PC-3 (cell line): Measurements from ENCODE around the gene NPW. TPM values are rescaled to one million over a fixed set of nuclear protein-coding genes. Genes with fewer than 3 reads are reported as not detected.
A peak's percentile ranks its signal among the peaks of the same experiment; 100 is the strongest.

Source experiments
- ATAC-seq: fragments of 200-7000 bp; cut with Tn5 transposase; 2 replicates; pipeline ENCODE4 v1.9.1; 2020; ENCODE audit warnings: mild to moderate bottlenecking, moderate library complexity
- BruUV-seq: library from RNA; stranded (reverse); fragments of 400-500 nt; replicated peaks from 2 replicates; lab custom pipeline; 2021; lab: Mats Ljungman, UMichigan
- CTCF ChIA-PET: fragments of 300-600 bp; sonication (Branson Sonifier 250); formaldehyde crosslinking; loops from one replicate; lab custom pipeline; 2022; ENCODE audit warnings: antibody characterized with exemption; lab: Charles Lee
- POLR2A ChIA-PET: fragments of 300-600 bp; sonication (Branson Sonifier 250); formaldehyde crosslinking; loops from one replicate; lab custom pipeline; 2022; ENCODE audit warnings: antibody characterized with exemption; ENCODE audit not compliant: unreplicated experiment; lab: Charles Lee
- DNase-seq: peaks from one replicate; pipeline ENCODE4 v3.0.0-alpha.2; 2015
- H2AFZ ChIP-seq: fragments of 300-600 bp; sonication (generic); 2 replicates; pipeline ENCODE4 v1.6.0; 2016; ENCODE audit warnings: antibody characterized with exemption, low read length
- H3F3A ChIP-seq: fragments of 300-600 bp; sonication (generic); one replicate; pipeline ENCODE4 v1.6.0; 2017; ENCODE audit warnings: antibody characterized with exemption, low read length, control low read depth, mild to moderate bottlenecking; ENCODE audit not compliant: unreplicated experiment
- H3K27ac ChIP-seq: fragments of 300-600 bp; sonication (generic); 2 replicates; pipeline ENCODE4 v1.5.1; 2016; ENCODE audit warnings: mild to moderate bottlenecking, low read length
- H3K27me3 ChIP-seq: fragments of 300-600 bp; sonication (generic); 2 replicates; pipeline ENCODE4 v1.6.1; 2016; ENCODE audit warnings: low read length, mixed read lengths
- H3K36me3 ChIP-seq: fragments of 300-600 bp; sonication (generic); 2 replicates; pipeline ENCODE4 v1.6.1; 2016; ENCODE audit warnings: low read depth, mixed run types, low read length, mixed read lengths
- H3K4me1 ChIP-seq: fragments of 300-600 bp; sonication (generic); 2 replicates; pipeline ENCODE4 v1.5.1; 2016; ENCODE audit warnings: low read length; ENCODE audit not compliant: insufficient read depth
- H3K4me2 ChIP-seq: fragments of 300-600 bp; sonication (generic); 2 replicates; pipeline ENCODE4 v1.6.0; 2016; ENCODE audit warnings: low read length
- H3K4me3 ChIP-seq: fragments of 300-600 bp; sonication (generic); 2 replicates; pipeline ENCODE4 v1.5.1; 2016; ENCODE audit warnings: mild to moderate bottlenecking, low read length, mixed read lengths
- H3K79me2 ChIP-seq: fragments of 300-600 bp; sonication (generic); 2 replicates; pipeline ENCODE4 v1.6.1; 2017; ENCODE audit warnings: low read length, mixed read lengths
- H3K9ac ChIP-seq: fragments of 300-600 bp; sonication (generic); 2 replicates; pipeline ENCODE4 v1.6.0; 2016; ENCODE audit warnings: mild to moderate bottlenecking, low read length
- H3K9me2 ChIP-seq: fragments of 300-600 bp; sonication (generic); replicated peaks from 2 replicates; pipeline ENCODE4 v1.6.1; 2016; ENCODE audit warnings: mixed run types, low read length, mixed read lengths
- H3K9me3 ChIP-seq: fragments of 300-600 bp; sonication (generic); 2 replicates; pipeline ENCODE4 v1.6.1; 2016; ENCODE audit warnings: low read length, mixed read lengths
- H4K20me1 ChIP-seq: fragments of 300-600 bp; sonication (generic); 2 replicates; pipeline ENCODE4 v1.6.1; 2016; ENCODE audit warnings: low read length, mixed read lengths
- EZH2 ChIP-seq: fragments of 300-600 bp; sonication (generic); IDR thresholded peaks from one replicate; pipeline ENCODE4 v1.6.1; 2017; ENCODE audit warnings: antibody characterized with exemption, mild to moderate bottlenecking, low read length; ENCODE audit not compliant: unreplicated experiment
- EZH2phosphoT487 ChIP-seq: fragments of 300-600 bp; sonication (generic); IDR thresholded peaks from 2 replicates; pipeline ENCODE4 v1.6.1; 2018; ENCODE audit warnings: mild to moderate bottlenecking, antibody characterized with exemption, low read length, borderline replicate concordance
- intact Hi-C: fragments of 100-400 bp; cut with micrococcal nuclease; formaldehyde crosslinking; loops from 2 replicates; pipeline ENCODE4 v1.9.0; 2023
- total RNA-seq: library from RNA; depleted of rRNA; stranded (reverse); fragments of >200 nt; gene quantifications from 2 replicates; pipeline ENCODE4 v1.2.3, GENCODE V29; 2014
- TF ChIP-seq, protein P1 (sequence below): fragments of 300-600 bp; sonication (generic); conservative IDR thresholded peaks from 2 replicates; pipeline ENCODE4 v1.5.1; 2017; ENCODE audit warnings: antibody characterized with exemption, low read depth, mild to moderate bottlenecking, low read length

Gene NPW
- total RNA-seq, 1 experiment from 2014 or later = 3.8 TPM

DNA sequence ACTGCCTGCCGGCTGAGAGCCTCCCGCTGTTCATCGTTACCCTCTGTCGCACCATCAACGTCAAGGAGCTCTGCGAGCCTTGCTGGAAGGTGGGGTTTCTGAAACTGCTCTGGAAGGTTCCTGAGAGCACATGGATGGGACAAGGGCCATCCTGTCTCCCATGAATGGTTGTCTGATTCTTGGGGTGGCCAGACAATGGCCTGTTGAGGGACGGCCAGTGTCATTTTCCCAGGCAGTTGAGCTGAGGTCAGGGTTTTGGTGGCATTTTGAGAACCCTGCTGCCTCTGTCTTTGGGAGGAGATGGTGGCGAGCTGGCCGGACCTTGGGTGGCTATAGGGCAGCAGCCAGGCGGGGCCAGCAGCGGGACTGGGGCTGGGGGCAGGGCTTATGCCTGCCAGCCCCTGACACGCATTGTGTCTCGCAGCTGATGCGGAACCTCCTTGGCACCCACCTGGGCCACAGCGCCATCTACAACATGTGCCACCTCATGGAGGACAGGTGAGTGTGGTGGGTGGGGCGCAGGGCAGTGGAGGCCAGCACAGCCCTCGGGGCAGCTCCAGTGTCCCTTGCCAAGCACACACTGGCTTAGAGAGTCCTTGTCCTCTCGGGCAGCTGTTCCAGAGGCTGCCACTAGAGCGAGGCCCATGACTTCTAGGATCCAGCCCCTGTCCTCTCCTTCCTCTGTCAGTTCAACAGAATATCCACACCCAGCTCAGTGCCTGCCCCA is 37.3 kb downstream of the NPW start:
- no peak overlapping the region for H3K9ac ChIP-seq
- no peaks in the 10 kb centered on the region; the same call in 1 of the 2 replicates for H3K36me3 ChIP-seq
- DNase-seq (no peak), ATAC-seq (peak; percentile 77)
- no TSS peak for BruUV-seq
- H3K9me3 ChIP-seq = no peaks in the 10 kb centered on the region
- no peaks in the 10 kb centered on the region for H3K9me2 ChIP-seq
- intact Hi-C loops = loop anchor here (2.0 kb wide), 1 partner anchor 34 kb away; no protein-coding TSS in a partner anchor
- no peak overlapping the region for H3K27ac ChIP-seq
- no peaks in the 10 kb centered on the region for H3K79me2 ChIP-seq
- no peak overlapping the region for H3K4me2 ChIP-seq
- ChIA-PET CTCF (interaction anchor here (0.6 to 1.7 kb wide), 4 partner anchors 25 to 84 kb away, joined by 3 to 4 read pairs (median 4); no protein-coding TSS in a partner anchor), POLR2A (interaction anchor here (0.9 kb wide), 1 partner anchor 9 kb away, joined by 3 read pairs; the partner anchor contains the start of genes NTHL1 and TSC2)
- no peaks in the 10 kb centered on the region for H3K27me3 ChIP-seq
- no peaks in the 10 kb centered on the region for H3F3A ChIP-seq
- H2AFZ ChIP-seq = no peak overlapping the region
- no peaks in the 10 kb centered on the region for H3K4me1 ChIP-seq
- H3K4me3 ChIP-seq = no peak overlapping the region
- H4K20me1 ChIP-seq = no peaks in the 10 kb centered on the region
- TF ChIP-seq EZH2 = no peak
- TF ChIP-seq, protein P1, sequence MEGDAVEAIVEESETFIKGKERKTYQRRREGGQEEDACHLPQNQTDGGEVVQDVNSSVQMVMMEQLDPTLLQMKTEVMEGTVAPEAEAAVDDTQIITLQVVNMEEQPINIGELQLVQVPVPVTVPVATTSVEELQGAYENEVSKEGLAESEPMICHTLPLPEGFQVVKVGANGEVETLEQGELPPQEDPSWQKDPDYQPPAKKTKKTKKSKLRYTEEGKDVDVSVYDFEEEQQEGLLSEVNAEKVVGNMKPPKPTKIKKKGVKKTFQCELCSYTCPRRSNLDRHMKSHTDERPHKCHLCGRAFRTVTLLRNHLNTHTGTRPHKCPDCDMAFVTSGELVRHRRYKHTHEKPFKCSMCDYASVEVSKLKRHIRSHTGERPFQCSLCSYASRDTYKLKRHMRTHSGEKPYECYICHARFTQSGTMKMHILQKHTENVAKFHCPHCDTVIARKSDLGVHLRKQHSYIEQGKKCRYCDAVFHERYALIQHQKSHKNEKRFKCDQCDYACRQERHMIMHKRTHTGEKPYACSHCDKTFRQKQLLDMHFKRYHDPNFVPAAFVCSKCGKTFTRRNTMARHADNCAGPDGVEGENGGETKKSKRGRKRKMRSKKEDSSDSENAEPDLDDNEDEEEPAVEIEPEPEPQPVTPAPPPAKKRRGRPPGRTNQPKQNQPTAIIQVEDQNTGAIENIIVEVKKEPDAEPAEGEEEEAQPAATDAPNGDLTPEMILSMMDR = peak; percentile 24; the same call in 1 of the 2 replicates
- no peak for TF ChIP-seq EZH2phosphoT487

GRCh38 chr16:2057438-2057837 is 37.9 kb downstream of the NPW start:
- Histone ChIP-seq H3K4me1 (no peaks in the 10 kb centered on the region), H2AFZ (no peak overlapping the region), H3K27me3 (no peaks in the 10 kb centered on the region), H3K79me2 (no peaks in the 10 kb centered on the region), H3K27ac (no peak overlapping the region), H3K9me2 (no peaks in the 10 kb centered on the region), H3F3A (no peaks in the 10 kb centered on the region), H4K20me1 (no peaks in the 10 kb centered on the region), H3K36me3 (no peaks in the 10 kb centered on the region; the same call in 1 of the 2 replicates), H3K4me3 (no peak overlapping the region), H3K9me3 (no peaks in the 10 kb centered on the region), H3K9ac (no peak overlapping the region), H3K4me2 (no peak overlapping the region)
- ChIA-PET CTCF (interaction anchor here (0.7 kb wide), 1 partner anchor 25 kb away, joined by 3 read pairs; no protein-coding TSS in a partner anchor), POLR2A (interaction anchor here (0.9 kb wide), 1 partner anchor 10 kb away, joined by 3 read pairs; the partner anchor contains the start of genes NTHL1 and TSC2)
- BruUV-seq = no TSS peak
- intact Hi-C loops = loop anchor here (2.0 kb wide), 1 partner anchor 35 kb away; no protein-coding TSS in a partner anchor
- TF ChIP-seq EZH2phosphoT487 = no peak
- ATAC-seq (no peak), DNase-seq (no peak)

- no peaks in the 10 kb centered on the region for H3K4me1 ChIP-seq
- POLR2A ChIA-PET = no interaction called here
- ATAC-seq (no peak), DNase-seq (no peak)
- no peak overlapping the region for H3K27ac ChIP-seq
- H3K9ac ChIP-seq = no peak overlapping the region
- no peaks in the 10 kb centered on the region for H3F3A ChIP-seq
- no peak overlapping the region for H3K4me2 ChIP-seq
- H3K27me3 ChIP-seq = no peaks in the 10 kb centered on the region
- TF ChIP-seq, protein P1 = no peak
- TF ChIP-seq EZH2 = no peak
- TF ChIP-seq EZH2phosphoT487 = no peak
- intact Hi-C loops = no loop called here
- H3K36me3 ChIP-seq = no peaks in the 10 kb centered on the region; the same call in 1 of the 2 replicates
- no peaks in the 10 kb centered on the region for H3K79me2 ChIP-seq
- no peak overlapping the region for H2AFZ ChIP-seq
- CTCF ChIA-PET = no interaction called here
- no peak overlapping the region for H3K4me3 ChIP-seq
- BruUV-seq = no TSS peak
- H3K9me3 ChIP-seq = no peaks in the 10 kb centered on the region
- H4K20me1 ChIP-seq = no peaks in the 10 kb centered on the region
- no peaks in the 10 kb centered on the region for H3K9me2 ChIP-seq
Observed at GRCh38 chr16:2058420-2058819, 38.8 kb downstream of the NPW start.
